Measurements from ENCODE around the gene ZNF69. TPM values are rescaled to one million over a fixed set of nuclear protein-coding genes. Genes with fewer than 3 reads are reported as not detected.
"Not testable (repeated sequence)": the region's sequence is repeated elsewhere in the genome, so short reads cannot be mapped to it uniquely, and the experiment has no call there.

The ZNF69 gene
- total RNA-seq, 6 experiments from 2014 or later = 3.1 to 8.8 (median 4.0) TPM

DNA sequence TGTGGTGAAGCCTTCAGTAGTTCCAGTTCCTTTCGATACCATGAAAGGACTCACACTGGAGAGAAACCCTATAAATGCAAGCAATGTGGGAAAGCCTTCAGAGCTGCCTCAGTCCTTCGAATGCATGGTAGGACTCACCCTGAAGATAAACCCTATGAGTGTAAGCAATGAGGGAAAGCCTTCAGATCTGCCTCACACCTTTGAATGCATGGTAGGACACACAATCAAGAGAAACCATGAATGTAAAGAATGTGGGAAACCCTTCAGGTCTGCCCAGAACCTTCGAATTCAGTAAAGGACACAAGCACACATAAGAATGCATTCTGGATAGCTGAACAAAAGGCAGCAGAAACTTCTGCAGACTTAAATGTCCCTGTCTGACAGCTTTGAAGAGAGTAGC lies 18.3 kb downstream of the ZNF69 start:
- peaks cover 72% of the 10 kb centered on the region for H3K36me3 Mint-ChIP-seq (ENCODE audit: low read depth)
- peaks cover 87% of the 10 kb centered on the region for H3K9me3 Mint-ChIP-seq

DNA sequence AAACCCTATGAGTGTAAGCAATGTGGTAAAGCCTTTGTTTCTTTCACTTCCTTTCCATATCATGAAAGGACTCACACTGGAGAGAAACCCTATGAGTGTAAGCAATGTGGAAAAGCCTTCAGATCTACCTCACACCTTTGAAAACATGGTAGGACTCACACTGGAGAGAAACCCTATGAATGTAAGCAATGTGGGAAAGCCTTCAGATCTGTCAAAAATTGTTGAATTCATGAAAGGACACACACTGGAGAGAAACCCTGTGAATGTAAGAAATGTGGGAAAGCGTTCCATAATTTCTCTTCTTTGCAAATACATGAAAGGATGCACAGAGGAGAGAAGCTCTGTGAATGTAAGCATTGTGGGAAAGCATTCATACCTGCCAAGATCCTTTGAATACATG lies 24.4 kb downstream of the ZNF69 start:
- peaks cover 72% of the 10 kb centered on the region for H3K9me3 Mint-ChIP-seq
- not testable (repeated sequence) for H3K4me3 Mint-ChIP-seq; H3K4me1 Mint-ChIP-seq (ENCODE audit: low read depth); H3K27me3 Mint-ChIP-seq (ENCODE audit: insufficient read depth); DNase-seq; H3K27ac Mint-ChIP-seq
- peaks cover 56% of the 10 kb centered on the region for H3K36me3 Mint-ChIP-seq (ENCODE audit: low read depth)

More for the DNA sequence above, 18.3 kb downstream of the ZNF69 start:
- H3K4me3 Mint-ChIP-seq = no peak overlapping the region
- no peak overlapping the region for H3K27ac Mint-ChIP-seq
- no peaks in the 10 kb centered on the region; the same call in 1 of the 2 replicates for H3K27me3 Mint-ChIP-seq (ENCODE audit: insufficient read depth)
- TF ChIP-seq, protein P1, sequence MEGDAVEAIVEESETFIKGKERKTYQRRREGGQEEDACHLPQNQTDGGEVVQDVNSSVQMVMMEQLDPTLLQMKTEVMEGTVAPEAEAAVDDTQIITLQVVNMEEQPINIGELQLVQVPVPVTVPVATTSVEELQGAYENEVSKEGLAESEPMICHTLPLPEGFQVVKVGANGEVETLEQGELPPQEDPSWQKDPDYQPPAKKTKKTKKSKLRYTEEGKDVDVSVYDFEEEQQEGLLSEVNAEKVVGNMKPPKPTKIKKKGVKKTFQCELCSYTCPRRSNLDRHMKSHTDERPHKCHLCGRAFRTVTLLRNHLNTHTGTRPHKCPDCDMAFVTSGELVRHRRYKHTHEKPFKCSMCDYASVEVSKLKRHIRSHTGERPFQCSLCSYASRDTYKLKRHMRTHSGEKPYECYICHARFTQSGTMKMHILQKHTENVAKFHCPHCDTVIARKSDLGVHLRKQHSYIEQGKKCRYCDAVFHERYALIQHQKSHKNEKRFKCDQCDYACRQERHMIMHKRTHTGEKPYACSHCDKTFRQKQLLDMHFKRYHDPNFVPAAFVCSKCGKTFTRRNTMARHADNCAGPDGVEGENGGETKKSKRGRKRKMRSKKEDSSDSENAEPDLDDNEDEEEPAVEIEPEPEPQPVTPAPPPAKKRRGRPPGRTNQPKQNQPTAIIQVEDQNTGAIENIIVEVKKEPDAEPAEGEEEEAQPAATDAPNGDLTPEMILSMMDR (IDR thresholded peaks at IDR 0.05) = no peak
- H3K4me1 Mint-ChIP-seq (ENCODE audit: low read depth) = no peaks in the 10 kb centered on the region
- no peak for DNase-seq

DNA sequence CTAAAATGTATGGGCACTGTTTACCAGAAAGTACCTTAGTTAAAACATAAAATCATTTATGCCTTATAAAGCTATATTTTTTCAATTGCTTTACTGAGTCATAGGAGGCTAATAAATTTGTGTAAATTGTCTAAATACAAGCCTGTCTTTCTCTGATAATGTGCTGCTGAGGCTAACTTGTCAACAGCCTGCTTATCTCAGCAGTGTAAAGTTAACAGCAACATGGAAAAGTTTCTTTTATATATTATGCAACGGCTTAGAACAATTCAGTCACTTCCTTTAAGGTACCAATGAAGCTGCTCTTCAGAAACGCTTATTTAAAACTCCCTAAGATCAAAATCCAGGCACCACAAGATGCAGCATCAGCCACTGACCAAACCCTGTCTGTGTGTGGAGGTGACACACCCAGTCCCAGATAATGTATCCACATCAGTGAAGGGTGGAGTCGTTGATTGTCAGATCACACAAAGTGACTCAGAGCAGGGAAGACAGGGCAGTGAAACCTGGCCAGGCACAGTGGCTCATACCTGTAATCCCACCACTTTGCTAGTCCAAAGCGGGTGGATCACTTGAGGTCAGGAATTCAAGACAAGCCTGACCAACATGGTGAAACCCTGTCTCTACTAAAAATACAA lies 27.0 kb downstream of the ZNF69 start:
- H3K27me3 Mint-ChIP-seq (ENCODE audit: insufficient read depth); H3K4me3 Mint-ChIP-seq; H3K4me1 Mint-ChIP-seq (ENCODE audit: low read depth); DNase-seq; H3K27ac Mint-ChIP-seq: not testable (repeated sequence)
- H3K9me3 Mint-ChIP-seq = peaks cover 51% of the 10 kb centered on the region
- H3K36me3 Mint-ChIP-seq (ENCODE audit: low read depth) = peaks cover 32% of the 10 kb centered on the region

DNA sequence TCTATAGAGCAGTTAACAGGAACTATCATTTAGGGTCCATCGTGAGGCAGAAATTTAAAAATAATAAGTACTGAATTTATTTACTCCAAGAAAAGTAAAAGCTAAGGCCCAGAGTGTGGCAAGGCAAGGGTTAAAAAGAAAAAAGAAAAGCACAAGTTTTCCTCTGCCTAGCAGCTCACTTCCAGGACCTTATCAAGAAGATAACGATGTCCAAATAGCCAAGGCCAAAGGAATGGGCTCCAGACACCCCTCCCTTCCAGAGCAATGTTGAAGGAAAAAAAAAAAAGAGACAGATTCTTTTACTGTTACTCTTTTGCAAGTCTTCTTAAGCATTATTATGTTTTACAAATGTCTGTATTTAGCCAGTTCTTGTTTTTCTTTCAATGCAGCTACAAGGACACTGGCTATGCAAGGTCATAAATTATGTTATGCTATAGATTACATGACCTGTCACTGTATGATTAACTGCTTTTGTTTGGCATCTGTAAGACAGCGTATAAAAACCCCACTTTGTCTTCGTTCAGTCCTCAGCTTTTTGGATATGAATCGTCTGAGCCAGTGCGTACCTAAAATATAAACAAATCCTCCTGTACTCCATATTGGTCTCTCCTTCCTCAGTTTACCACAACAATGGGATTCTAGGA lies 34.4 kb downstream of the ZNF69 start:
- H3K4me1 Mint-ChIP-seq (ENCODE audit: low read depth) = peaks cover 34% of the 10 kb centered on the region
- H3K27me3 Mint-ChIP-seq (ENCODE audit: insufficient read depth) = peaks cover 2% of the 10 kb centered on the region
- H3K4me3 Mint-ChIP-seq = no peak overlapping the region
- DNase-seq = no peak
- H3K36me3 Mint-ChIP-seq (ENCODE audit: low read depth) = no peaks in the 10 kb centered on the region; the same call in 1 of the 2 replicates
- TF ChIP-seq, protein P1 (IDR thresholded peaks at IDR 0.05) = no peak
- H3K9me3 Mint-ChIP-seq = peaks cover 4% of the 10 kb centered on the region; the same call in 1 of the 2 replicates
- no peak overlapping the region for H3K27ac Mint-ChIP-seq

DNA sequence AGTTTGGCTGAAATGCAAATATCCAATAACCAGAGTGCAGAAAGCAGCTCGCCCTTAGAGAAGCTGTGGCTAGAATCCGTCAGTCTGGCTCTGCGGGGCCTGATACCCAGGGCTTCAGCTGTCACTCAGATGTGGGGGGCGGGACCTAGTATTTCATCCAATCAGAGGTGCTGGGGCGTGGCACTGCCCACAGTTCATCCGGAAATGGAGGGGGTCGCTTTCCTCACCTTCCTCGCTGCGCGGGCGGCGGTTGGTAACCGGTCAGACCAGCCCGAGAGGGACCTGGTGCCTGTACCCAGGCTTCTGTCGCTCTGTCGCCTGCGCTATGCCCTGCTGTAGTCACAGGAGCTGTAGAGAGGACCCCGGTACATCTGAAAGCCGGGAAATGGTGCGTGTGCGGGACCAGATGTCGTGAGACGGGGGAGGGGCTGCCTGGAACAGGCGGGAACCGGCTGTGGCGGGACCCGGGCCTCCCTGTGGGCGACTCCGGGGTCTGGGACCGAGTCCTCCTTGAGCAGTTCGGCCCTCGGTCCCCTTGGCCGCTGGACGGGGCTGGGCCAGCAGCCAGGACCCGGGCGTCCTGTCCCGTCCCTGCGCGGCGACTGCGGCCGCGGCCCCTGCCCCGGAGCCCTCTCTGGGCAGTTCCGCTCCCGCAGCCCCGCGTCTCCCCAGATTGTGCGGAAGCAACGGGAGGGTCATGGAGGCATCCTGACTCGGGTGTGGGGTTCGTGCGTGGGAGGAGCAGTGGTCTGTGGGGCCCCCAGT lies 37.5 kb downstream of the ZNF69 start, which contains the start of gene ZNF700:
Gene ZNF700, plus strand, starts transcription at position 222 of the 765 bp plus-strand sequence. Its CDS starts 104 bp downstream, at position 326.
- TF ChIP-seq, protein P1 (IDR thresholded peaks at IDR 0.05) = no peak
- peaks cover 12% of the 10 kb centered on the region for H3K36me3 Mint-ChIP-seq (ENCODE audit: low read depth)
- H3K27ac Mint-ChIP-seq = peak within 1 kb of the TSS; percentile 98
- H3K9me3 Mint-ChIP-seq = no peaks in the 10 kb centered on the region; the same call in 1 of the 2 replicates
- peaks cover 34% of the 10 kb centered on the region for H3K4me1 Mint-ChIP-seq (ENCODE audit: low read depth)
- peak within 1 kb of the TSS; percentile 90 for H3K4me3 Mint-ChIP-seq
- peak; percentile 77 for DNase-seq
- H3K27me3 Mint-ChIP-seq (ENCODE audit: insufficient read depth) = peaks cover 2% of the 10 kb centered on the region

DNA sequence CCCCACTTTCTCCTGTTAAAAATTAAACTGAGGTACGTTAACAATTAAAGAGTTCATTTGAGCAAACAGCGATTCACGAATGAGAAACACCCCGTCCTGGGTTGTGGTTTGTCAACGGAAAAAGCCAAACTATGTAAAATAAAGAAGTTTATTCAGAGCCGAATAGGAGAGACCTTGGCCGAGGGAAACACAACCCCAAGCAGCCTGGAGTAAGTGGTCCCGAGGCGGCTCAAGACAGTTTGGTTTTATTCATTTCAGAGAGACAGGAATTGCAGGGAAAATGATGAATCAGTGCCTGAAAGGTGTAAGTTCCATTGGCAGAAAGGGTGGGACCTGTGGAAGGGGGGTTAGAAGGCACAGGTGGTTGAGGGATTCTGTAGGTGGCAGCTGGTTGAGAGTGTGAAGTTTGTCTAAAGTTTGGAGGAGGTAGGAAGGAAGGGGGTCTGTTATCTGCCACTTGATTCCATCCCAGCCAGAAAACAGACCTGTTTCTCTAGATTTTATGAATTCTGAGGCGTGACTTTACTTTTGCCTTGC lies 38.1 kb downstream of the ZNF69 start:
- Mint-ChIP-seq H3K36me3 (ENCODE audit: low read depth) (peaks cover 15% of the 10 kb centered on the region), H3K4me3 (peak overlapping the region; percentile 90), H3K27ac (peak overlapping the region; percentile 69), H3K4me1 (ENCODE audit: low read depth) (peaks cover 35% of the 10 kb centered on the region)
- H3K9me3 Mint-ChIP-seq; DNase-seq; H3K27me3 Mint-ChIP-seq (ENCODE audit: insufficient read depth): not testable (repeated sequence)
